Vagina (tissue), 2 donors: Measurements from ENCODE around the gene PTPN1.

Experiments
- POLR2A ChIP-seq, 2 donors: fragments of 450-650 bp; IDR thresholded peaks; one replicate each; pipeline ENCODE4 v1.6.1; 2017; ENCODE audit warnings: antibody characterized with exemption in 2 of 2, mild to moderate bottlenecking in 2 of 2, moderate library complexity in 2 of 2
- POLR2AphosphoS5 ChIP-seq, 2 donors: sonication (generic); formaldehyde crosslinking; IDR thresholded peaks; one replicate each; pipeline ENCODE4 v1.9.0; 2017; ENCODE audit warnings: antibody characterized with exemption in 2 of 2, mild to moderate bottlenecking in 2 of 2, low read depth in 1 of 2; ENCODE audit not compliant: insufficient read depth in 1 of 2
- TF ChIP-seq, protein P1 (sequence below), 3 experiments: fragments of 450-650 bp in 2 of 3; fragments of 200-600 bp in 1 of 3; sonication (generic) in 1 of 3; IDR thresholded peaks; one replicate each; pipeline ENCODE4 v1.5.1; 2017 to 2019; ENCODE audit warnings: antibody characterized with exemption in 3 of 3, mild to moderate bottlenecking in 2 of 3, moderate library complexity in 2 of 3

DNA sequence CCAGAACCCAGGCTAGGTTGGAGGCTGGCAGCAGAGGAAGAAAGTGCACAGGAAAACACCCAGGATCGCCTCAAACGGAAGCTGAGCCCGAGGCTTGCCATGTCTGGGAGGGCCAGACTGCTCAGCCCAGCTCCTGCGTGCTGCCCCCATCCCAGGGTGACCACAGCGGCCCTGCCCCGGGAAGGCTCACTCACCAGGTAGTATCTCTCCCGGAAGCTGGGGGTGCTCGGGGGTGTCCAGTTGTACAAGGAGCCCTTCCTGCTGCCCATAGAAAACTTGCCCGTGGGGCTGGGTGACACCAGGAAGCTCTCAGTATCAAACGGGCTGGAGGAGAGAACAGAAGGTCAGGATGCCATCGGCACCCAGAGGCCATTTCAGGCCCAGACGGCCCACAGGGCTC is 94.3 kb downstream of the PTPN1 start:
- TF ChIP-seq POLR2A (IDR thresholded peaks at IDR 0.05): no peak
- TF ChIP-seq, protein P1, sequence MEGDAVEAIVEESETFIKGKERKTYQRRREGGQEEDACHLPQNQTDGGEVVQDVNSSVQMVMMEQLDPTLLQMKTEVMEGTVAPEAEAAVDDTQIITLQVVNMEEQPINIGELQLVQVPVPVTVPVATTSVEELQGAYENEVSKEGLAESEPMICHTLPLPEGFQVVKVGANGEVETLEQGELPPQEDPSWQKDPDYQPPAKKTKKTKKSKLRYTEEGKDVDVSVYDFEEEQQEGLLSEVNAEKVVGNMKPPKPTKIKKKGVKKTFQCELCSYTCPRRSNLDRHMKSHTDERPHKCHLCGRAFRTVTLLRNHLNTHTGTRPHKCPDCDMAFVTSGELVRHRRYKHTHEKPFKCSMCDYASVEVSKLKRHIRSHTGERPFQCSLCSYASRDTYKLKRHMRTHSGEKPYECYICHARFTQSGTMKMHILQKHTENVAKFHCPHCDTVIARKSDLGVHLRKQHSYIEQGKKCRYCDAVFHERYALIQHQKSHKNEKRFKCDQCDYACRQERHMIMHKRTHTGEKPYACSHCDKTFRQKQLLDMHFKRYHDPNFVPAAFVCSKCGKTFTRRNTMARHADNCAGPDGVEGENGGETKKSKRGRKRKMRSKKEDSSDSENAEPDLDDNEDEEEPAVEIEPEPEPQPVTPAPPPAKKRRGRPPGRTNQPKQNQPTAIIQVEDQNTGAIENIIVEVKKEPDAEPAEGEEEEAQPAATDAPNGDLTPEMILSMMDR (IDR thresholded peaks at IDR 0.05): no peak
- TF ChIP-seq POLR2AphosphoS5 (IDR thresholded peaks at IDR 0.05; ENCODE audit: insufficient read depth in 1 of 2, low read depth in 1 of 2): no peak
